Testis (tissue), 3 donors: Measurements from ENCODE around the gene RPS3A. TPM values are rescaled to one million over a fixed set of nuclear protein-coding genes. Genes with fewer than 3 reads are reported as not detected.
"Not testable (repeated sequence)": the region's sequence is repeated elsewhere in the genome, so short reads cannot be mapped to it uniquely, and the experiment has no call there.

Experiments used
- DNase-seq: peaks from one replicate; pipeline ENCODE4 v3.0.0-alpha.2; 2019
- H3K27ac ChIP-seq, 2 donors: fragments of 200-600 bp; sonication (generic); one replicate each; pipeline ENCODE4 v1.5.1; 2019
- H3K27me3 ChIP-seq: fragments of 200-600 bp; sonication (generic); one replicate; pipeline ENCODE4 v1.5.1; 2019
- H3K36me3 ChIP-seq: fragments of 200-600 bp; sonication (generic); one replicate; pipeline ENCODE4 v1.5.1; 2017; ENCODE audit warnings: low read depth; ENCODE audit errors: missing control alignments
- H3K4me1 ChIP-seq: fragments of 200-600 bp; sonication (generic); one replicate; pipeline ENCODE4 v1.5.1; 2019
- H3K4me3 ChIP-seq, 2 donors: fragments of 200-600 bp; sonication (generic); one replicate each; pipeline ENCODE4 v1.5.1; 2017 to 2019
- H3K9me3 ChIP-seq: fragments of 200-600 bp; sonication (generic); one replicate; pipeline ENCODE4 v1.5.1; 2017
- CTCF ChIP-seq, 3 experiments: fragments of 450-650 bp in 2 of 3; fragments of 200-600 bp in 1 of 3; sonication (generic) in 1 of 3; IDR thresholded peaks; one replicate each; pipeline ENCODE4 v1.5.1; 2016 to 2019; ENCODE audit warnings: antibody characterized with exemption in 3 of 3, mild to moderate bottlenecking in 2 of 3, moderate library complexity in 1 of 3
- POLR2A ChIP-seq: fragments of 450-650 bp; IDR thresholded peaks from one replicate; pipeline ENCODE4 v1.6.1; 2017; ENCODE audit warnings: antibody characterized with exemption, mild to moderate bottlenecking, moderate library complexity
- WGBS, 2 donors: methylation state at CpG; one replicate each; pipeline ENCODE4 v1.1.5; 2018; 5-methylcytosine and 5-hydroxymethylcytosine counted together
- intact Hi-C: fragments of 100-400 bp; cut with DNase I; formaldehyde crosslinking; loops from one replicate; pipeline ENCODE4 v1.15.1; 2023; ENCODE audit warnings: low total_unique reads
- polyA plus RNA-seq: library from polyadenylated mRNA; stranded (reverse); fragments of 350-450 nt; fragmentation: Illumina TruSeq; extraction: RNeasy Lipid Tissue Mini Kit (QIAGEN cat#74804); gene quantifications from one replicate; pipeline ENCODE4 v1.2.3, GENCODE V29; 2014; ENCODE audit warnings: low read depth, low replicate concordance; ENCODE audit not compliant: insufficient read depth
- total RNA-seq, 2 donors: library from RNA; depleted of rRNA; stranded (reverse); fragments of >200 nt; gene quantifications; one replicate each; pipeline ENCODE4 v1.2.3, GENCODE V29; 2016

The RPS3A gene
- total and polyA plus RNA-seq, 3 donors from 2014 or later, result 896 to 1,385 (median 1,182) TPM

- intact Hi-C loops, result no loop called here
- H3K27me3 ChIP-seq, result no peaks in the 10 kb centered on the region
- TF ChIP-seq POLR2A (no peak), CTCF (IDR thresholded peaks at IDR 0.05) (no peak)
- no peak overlapping the region for H3K27ac ChIP-seq
- H3K36me3 ChIP-seq, result no peaks in the 10 kb centered on the region
- DNase-seq, result no peak
- no peaks in the 10 kb centered on the region for H3K9me3 ChIP-seq
- no peak overlapping the region for H3K4me3 ChIP-seq
- H3K4me1 ChIP-seq, result no peaks in the 10 kb centered on the region
- WGBS, 2 donors, result 84 to 90% methylated on average over 1 of the region's 1 CpG
Observed at GRCh38 chr4:151129796-151130195, 30.4 kb downstream of the RPS3A start.

DNA sequence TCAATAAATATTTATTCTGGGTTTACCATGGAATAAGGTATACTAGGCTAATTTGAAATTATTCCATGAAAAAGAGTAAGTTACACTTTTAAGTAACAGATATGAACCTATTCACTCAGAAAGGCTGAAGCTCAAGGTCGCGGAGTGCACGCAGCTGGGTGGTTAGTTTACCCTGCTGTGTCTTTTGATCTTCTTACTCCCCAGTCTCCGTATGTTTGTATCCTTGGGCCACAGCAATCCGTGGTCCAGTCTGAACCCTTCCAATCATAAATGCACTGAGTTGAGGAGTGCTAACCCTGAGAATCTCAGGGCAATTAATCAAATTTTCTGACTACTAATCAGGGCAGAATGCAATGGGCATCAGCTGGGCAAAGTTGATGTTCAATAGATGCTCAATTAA is 33.9 kb downstream of the RPS3A start:
- 51 to 57% methylated on average over 5 of the region's 5 CpGs for WGBS, 2 donors
- no peaks in the 10 kb centered on the region for H3K9me3 ChIP-seq
- no peak overlapping the region for H3K27ac ChIP-seq
- H3K4me1 ChIP-seq, result no peaks in the 10 kb centered on the region
- intact Hi-C loops, result no loop called here
- no peaks in the 10 kb centered on the region for H3K36me3 ChIP-seq
- no peaks in the 10 kb centered on the region for H3K27me3 ChIP-seq
- DNase-seq, result no peak
- H3K4me3 ChIP-seq, result no peak overlapping the region
- TF ChIP-seq POLR2A (no peak), CTCF (IDR thresholded peaks at IDR 0.05) (no peak)

- H3K9me3 ChIP-seq, H3K36me3 ChIP-seq, H3K4me3 ChIP-seq, intact Hi-C loops, H3K27ac ChIP-seq, H3K4me1 ChIP-seq, DNase-seq, H3K27me3 ChIP-seq: not testable (repeated sequence)
- 94 to 97% methylated on average over 3 of the region's 3 CpGs for WGBS, 2 donors
Observed at GRCh38 chr4:151136048-151136447, 36.6 kb downstream of the RPS3A start.

- intact Hi-C loops, result no loop called here
- WGBS, 2 donors, result 26 to 53% methylated on average over 1 of the region's 1 CpG
- DNase-seq, result no peak
Observed at GRCh38 chr4:151139814-151140213, 40.4 kb downstream of the RPS3A start.

GRCh38 chr4:151142758-151143157 is 43.3 kb downstream of the RPS3A start:
- Histone ChIP-seq H3K4me1 (peaks cover 8% of the 10 kb centered on the region), H3K9me3 (no peaks in the 10 kb centered on the region), H3K27ac (no peak overlapping the region), H3K4me3 (no peak overlapping the region), H3K36me3 (no peaks in the 10 kb centered on the region), H3K27me3 (no peaks in the 10 kb centered on the region)
- 57 to 80% methylated on average over 1 of the region's 1 CpG for WGBS, 2 donors
- intact Hi-C loops, result no loop called here
- no peak for TF ChIP-seq POLR2A
- TF ChIP-seq CTCF (IDR thresholded peaks at IDR 0.05), result no peak
- DNase-seq, result no peak

More at GRCh38 chr4:151139814-151140213, 40.4 kb downstream of the RPS3A start:
- Histone ChIP-seq H3K4me1 (peaks cover 8% of the 10 kb centered on the region), H3K27ac (peak overlapping the region; percentile 39 to 60), H3K36me3 (no peaks in the 10 kb centered on the region), H3K9me3 (no peaks in the 10 kb centered on the region), H3K4me3 (no peak overlapping the region), H3K27me3 (no peaks in the 10 kb centered on the region)
- TF ChIP-seq POLR2A (no peak), CTCF (IDR thresholded peaks at IDR 0.05) (no peak)
